GM10266 (cell line): Measurements from ENCODE around the gene IL6.

ENCODE experiments used
- DNase-seq: peaks from one replicate; pipeline ENCODE4 v3.0.0; 2012; ENCODE audit errors: extremely low spot score
- TF ChIP-seq, protein P1 (sequence below): IDR thresholded peaks from 2 replicates; pipeline ENCODE4 v1.5.1; 2012; ENCODE audit warnings: mild to moderate bottlenecking, low read depth; ENCODE audit not compliant: control insufficient read depth, insufficient read depth; ENCODE audit errors: missing control alignments

Gene IL6

DNA sequence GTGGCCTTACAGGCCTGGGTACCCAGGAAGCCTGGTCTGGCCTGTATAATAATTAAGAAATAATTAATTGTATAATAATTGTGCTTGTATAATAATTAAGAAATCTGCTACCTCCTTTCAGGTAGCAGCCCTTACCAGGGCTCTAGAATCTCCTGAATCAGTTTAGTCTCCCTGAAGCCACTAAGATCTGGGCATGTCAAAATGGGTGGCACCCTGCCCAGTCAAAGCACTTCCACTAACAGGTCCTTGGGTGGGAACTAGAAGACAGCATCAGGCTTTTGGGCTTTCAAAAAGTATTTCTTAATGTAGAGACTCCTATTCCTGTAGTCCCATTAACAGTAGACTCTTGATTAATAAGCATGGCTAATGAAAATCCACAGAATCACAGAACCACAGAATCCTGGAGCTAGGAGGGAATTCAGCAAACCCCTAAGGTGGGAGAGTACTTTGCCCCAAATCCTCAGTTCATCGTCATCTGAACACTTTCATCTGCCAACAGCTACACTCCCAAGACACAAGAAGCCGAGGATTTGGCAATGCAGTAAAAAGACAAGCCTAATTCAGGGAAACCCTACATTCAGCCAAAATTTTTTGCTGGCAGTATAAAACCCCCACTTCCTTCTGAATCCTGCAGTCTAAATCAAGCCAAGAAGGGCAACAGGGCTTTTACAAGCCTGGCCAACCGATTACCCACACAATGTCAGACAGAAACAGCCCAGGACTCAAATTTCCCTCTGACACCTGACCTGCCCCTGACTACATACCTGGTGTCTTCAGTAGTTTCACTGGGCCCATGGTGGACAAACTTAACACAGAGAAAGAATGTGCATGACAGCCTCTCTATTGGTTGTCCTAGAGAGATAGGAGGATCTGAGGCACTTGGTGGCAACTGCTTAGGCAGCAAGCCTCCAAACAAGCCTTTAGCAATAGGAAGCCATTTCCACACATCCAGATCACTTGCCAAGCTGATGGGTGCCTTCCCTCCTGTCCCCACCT is 5.9 kb upstream of the IL6 start:
- DNase-seq: no peak
- TF ChIP-seq, protein P1, sequence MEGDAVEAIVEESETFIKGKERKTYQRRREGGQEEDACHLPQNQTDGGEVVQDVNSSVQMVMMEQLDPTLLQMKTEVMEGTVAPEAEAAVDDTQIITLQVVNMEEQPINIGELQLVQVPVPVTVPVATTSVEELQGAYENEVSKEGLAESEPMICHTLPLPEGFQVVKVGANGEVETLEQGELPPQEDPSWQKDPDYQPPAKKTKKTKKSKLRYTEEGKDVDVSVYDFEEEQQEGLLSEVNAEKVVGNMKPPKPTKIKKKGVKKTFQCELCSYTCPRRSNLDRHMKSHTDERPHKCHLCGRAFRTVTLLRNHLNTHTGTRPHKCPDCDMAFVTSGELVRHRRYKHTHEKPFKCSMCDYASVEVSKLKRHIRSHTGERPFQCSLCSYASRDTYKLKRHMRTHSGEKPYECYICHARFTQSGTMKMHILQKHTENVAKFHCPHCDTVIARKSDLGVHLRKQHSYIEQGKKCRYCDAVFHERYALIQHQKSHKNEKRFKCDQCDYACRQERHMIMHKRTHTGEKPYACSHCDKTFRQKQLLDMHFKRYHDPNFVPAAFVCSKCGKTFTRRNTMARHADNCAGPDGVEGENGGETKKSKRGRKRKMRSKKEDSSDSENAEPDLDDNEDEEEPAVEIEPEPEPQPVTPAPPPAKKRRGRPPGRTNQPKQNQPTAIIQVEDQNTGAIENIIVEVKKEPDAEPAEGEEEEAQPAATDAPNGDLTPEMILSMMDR: no peak

DNA sequence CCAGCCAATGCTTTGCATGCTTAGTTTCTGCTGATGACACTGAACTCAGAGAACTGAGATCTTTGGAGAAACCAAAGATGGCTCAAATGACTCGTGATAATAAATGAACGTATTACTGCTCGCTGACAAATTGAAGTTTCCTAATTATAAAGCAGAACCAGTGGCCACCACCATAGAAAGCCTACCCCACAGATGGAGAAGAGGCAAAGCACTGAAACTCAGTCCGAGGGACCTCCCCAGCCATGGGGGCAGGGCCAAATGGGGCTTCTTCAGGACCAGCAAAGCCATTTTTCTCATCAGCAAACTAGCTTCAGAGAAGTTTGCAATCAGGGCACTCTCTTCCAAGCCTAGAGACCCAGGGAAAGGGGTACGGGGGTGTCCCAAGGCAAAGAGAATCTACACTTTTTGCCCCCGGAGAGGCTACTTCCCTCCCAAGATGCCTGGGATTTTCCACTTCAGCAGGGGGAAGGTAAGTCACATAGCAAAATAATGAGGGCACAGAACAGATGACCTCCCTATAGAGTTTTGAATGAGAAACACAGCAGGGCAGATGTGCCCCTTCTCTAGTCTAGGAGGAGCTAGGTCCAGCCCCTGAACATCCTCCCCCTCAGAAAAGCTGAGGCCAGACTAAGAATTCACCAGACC is 4.3 kb upstream of the IL6 start:
- DNase-seq: no peak
- TF ChIP-seq, protein P1: no peak

DNA sequence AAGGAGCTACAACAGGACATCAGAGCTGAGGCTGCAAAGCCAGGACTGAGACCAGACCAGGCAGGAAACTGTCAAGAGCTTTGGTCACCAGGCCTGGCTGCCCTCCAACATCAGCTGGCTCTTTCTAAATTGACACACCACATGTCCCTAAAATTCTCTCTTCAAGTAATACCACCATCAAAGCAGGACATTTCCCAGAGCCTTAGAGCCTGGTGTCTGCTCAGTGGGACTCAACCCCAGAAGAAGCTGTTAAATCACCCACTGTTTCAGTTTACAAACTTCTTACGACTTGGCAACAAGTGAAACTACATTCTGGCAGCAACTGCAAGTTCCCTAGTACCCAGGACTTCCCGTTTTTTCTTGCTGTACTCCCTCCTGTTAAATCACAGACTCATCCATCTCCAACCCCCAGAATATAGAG is 3.8 kb upstream of the IL6 start:
- DNase-seq: no peak

DNA sequence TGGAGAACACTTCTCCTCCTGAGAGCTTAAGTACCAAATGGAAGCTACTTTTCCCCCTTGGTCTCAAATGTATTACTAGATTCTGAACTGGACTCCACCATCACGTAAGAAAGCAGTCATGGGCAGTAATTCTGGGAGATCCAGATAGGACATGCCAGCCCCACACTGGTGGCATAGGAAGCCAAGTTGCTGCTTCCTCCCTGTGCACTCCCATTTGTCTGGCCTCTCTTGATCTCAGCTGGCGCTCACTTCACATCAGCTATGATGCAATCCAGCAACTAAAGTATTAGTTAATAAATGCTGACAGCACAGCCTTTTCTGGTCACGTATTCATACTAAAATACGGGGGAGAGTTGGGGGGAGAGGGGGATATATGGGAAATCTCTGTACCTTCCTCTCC is 3.4 kb upstream of the IL6 start:
- no peak for DNase-seq
- TF ChIP-seq, protein P1: no peak

More for the DNA sequence above, 3.8 kb upstream of the IL6 start:
- TF ChIP-seq, protein P1: no peak

DNA sequence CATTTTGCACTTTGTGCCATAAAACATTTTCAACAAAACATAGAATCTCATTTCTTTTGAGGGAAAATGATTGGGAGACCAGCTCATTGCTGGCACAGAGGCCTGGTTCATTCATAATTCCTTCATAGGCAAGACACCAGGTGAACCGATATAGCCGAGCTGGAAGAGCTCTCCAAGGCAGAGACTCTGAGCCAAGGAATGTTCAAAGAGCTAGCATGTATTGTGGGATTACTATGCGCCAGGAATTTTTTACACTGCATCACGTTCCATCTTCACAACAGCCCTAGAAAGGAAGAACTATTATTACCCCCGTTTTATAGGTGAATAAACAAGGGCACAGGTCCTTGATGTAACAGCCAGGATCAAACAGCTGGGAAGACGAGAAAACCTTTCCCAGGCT is 2.1 kb upstream of the IL6 start:
- DNase-seq: no peak
- TF ChIP-seq, protein P1: no peak

DNA sequence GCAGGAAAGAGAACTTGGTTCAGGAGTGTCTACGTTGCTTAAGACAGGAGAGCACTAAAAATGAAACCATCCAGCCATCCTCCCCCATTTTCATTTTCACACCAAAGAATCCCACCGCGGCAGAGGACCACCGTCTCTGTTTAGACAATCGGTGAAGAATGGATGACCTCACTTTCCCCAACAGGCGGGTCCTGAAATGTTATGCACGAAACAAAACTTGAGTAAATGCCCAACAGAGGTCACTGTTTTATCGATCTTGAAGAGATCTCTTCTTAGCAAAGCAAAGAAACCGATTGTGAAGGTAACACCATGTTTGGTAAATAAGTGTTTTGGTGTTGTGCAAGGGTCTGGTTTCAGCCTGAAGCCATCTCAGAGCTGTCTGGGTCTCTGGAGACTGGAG is 1.4 kb upstream of the IL6 start:
- TF ChIP-seq, protein P1: no peak
- no peak for DNase-seq
